ENCODE measurements around the gene PODXL.
A peak's percentile ranks its signal among the peaks of the same experiment; 100 is the strongest.

PODXL gene

DNA sequence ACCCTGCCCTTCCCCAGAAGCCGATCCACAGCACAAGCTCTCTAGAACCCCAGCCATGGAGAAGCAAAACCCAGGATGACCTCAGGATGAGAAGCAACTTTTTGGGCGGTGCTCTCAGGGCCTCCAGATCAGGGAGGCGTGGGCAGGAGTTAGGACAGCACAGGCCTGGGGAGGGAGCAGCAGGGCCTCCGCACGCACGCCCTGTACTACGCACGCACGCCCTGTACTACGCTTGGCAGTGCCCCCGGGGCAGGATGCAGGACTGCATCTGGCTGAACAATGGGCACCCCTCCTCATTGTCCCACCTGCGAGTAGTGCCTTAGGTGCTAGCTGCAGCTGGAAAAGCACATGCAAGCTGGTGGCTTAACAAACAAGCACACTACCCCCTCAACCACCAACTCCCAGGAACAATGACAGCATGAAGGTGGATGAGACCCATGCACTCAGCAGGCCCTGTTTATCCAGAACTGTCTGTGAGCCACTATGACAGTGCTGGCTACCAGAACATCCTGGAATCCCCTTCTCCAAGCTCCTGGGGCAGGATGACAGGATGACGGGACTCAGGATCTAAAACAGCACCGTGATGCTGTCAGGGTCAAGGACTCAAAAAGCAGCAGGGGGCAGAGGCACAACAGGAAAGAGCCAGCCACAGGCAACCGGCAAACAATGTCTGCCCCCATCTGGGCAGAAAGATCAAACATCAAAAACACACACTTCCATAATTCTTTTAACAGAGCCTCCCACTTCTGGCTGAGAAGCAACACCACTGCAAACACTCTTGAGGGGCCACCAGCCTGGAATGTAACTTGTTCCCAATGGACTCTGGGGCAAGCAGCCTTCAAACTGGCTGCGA, 11.8 kb downstream of the PODXL start (continued):
- TF ChIP-seq ZBTB10 (tag by site-specific recombination; IDR thresholded peaks at IDR 0.05) = no peak
- TF ChIP-seq ZNF704 (tag by site-specific recombination; IDR thresholded peaks at IDR 0.05) = no peak
- TF ChIP-seq ZNF426 (tag by site-specific recombination; IDR thresholded peaks at IDR 0.05) = no peak
- no peak for TF ChIP-seq ZNF184 (tag by site-specific recombination; IDR thresholded peaks at IDR 0.05)
- no peak for TF ChIP-seq ZNF138 (tag by site-specific recombination; IDR thresholded peaks at IDR 0.05; ENCODE audit: borderline replicate concordance)
- no peak for TF ChIP-seq GLI2 (tag by site-specific recombination; IDR thresholded peaks at IDR 0.05; ENCODE audit: borderline replicate concordance, low read depth)
- TF ChIP-seq ZNF404 (tag by site-specific recombination; IDR thresholded peaks at IDR 0.05) = no peak
- TF ChIP-seq ZNF292 (tag by site-specific recombination; IDR thresholded peaks at IDR 0.05; ENCODE audit: borderline replicate concordance, low read depth) = no peak
- 0 out of 2 replicates have a peak, but pooled peaks have one; percentile 15 for TF ChIP-seq ZBTB8A (tag by site-specific recombination; IDR thresholded peaks at IDR 0.05)
- no peak for TF ChIP-seq ZBTB17 (tag by site-specific recombination; IDR thresholded peaks at IDR 0.05)
- TF ChIP-seq, protein P1, sequence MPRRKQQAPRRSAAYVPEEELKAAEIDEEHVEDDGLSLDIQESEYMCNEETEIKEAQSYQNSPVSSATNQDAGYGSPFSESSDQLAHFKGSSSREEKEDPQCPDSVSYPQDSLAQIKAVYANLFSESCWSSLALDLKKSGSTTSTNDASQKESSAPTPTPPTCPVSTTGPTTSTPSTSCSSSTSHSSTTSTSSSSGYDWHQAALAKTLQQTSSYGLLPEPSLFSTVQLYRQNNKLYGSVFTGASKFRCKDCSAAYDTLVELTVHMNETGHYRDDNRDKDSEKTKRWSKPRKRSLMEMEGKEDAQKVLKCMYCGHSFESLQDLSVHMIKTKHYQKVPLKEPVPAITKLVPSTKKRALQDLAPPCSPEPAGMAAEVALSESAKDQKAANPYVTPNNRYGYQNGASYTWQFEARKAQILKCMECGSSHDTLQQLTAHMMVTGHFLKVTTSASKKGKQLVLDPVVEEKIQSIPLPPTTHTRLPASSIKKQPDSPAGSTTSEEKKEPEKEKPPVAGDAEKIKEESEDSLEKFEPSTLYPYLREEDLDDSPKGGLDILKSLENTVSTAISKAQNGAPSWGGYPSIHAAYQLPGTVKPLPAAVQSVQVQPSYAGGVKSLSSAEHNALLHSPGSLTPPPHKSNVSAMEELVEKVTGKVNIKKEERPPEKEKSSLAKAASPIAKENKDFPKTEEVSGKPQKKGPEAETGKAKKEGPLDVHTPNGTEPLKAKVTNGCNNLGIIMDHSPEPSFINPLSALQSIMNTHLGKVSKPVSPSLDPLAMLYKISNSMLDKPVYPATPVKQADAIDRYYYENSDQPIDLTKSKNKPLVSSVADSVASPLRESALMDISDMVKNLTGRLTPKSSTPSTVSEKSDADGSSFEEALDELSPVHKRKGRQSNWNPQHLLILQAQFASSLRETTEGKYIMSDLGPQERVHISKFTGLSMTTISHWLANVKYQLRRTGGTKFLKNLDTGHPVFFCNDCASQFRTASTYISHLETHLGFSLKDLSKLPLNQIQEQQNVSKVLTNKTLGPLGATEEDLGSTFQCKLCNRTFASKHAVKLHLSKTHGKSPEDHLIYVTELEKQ (tag by site-specific recombination; IDR thresholded peaks at IDR 0.05; ENCODE audit: borderline replicate concordance) = no peak
- no peak for TF ChIP-seq ZSCAN23 (tag by site-specific recombination; IDR thresholded peaks at IDR 0.05)
- TF ChIP-seq PRDM1 (tag by site-specific recombination; IDR thresholded peaks at IDR 0.05) = no peak

- Histone ChIP-seq H3K9me3 (ENCODE audit: control insufficient read depth, insufficient read depth, low read depth, low read length) (no peaks in the 10 kb centered on the region), H3K4me3 (ENCODE audit: low read depth, low read length) (no peak overlapping the region), H3K4me1 (ENCODE audit: control insufficient read depth, insufficient read depth, low read length) (no peaks in the 10 kb centered on the region), H3K36me3 (ENCODE audit: control insufficient read depth in 2 of 2, insufficient read depth in 1 of 2, low read length in 2 of 2) (no peaks in the 10 kb centered on the region), H3K27ac (ENCODE audit: extremely low read depth, low read depth, low read length) (no peak overlapping the region)
- POLR2A ChIA-PET = no interaction called here
- CTCF ChIA-PET = interaction anchor here (0.6 to 5.7 kb wide), 5 partner anchors 10 to 498 kb away, joined by 3 to 54 read pairs (median 3); no protein-coding TSS in a partner anchor
- TF ChIP-seq GLI2 (tag by site-specific recombination; IDR thresholded peaks at IDR 0.05; ENCODE audit: borderline replicate concordance, low read depth) (no peak), GLIS1 (tag by site-specific recombination; IDR thresholded peaks at IDR 0.05) (no peak), ZNF311 (tag by site-specific recombination; IDR thresholded peaks at IDR 0.05; ENCODE audit: borderline replicate concordance) (no peak), ZNF530 (tag by site-specific recombination; IDR thresholded peaks at IDR 0.05; ENCODE audit: low read depth) (no peak), ZFP37 (tag by site-specific recombination; IDR thresholded peaks at IDR 0.05) (no peak), ZFP69B (tag by site-specific recombination; IDR thresholded peaks at IDR 0.05) (no peak), ZBTB10 (tag by site-specific recombination; IDR thresholded peaks at IDR 0.05) (no peak), ZNF677 (tag by site-specific recombination; IDR thresholded peaks at IDR 0.05) (no peak), ZNF174 (tag by site-specific recombination; IDR thresholded peaks at IDR 0.05) (no peak), OVOL3 (tag by site-specific recombination; IDR thresholded peaks at IDR 0.05) (no peak), ZNF114 (tag by site-specific recombination; IDR thresholded peaks at IDR 0.05) (no peak)
- TF ChIP-seq, protein P2, sequence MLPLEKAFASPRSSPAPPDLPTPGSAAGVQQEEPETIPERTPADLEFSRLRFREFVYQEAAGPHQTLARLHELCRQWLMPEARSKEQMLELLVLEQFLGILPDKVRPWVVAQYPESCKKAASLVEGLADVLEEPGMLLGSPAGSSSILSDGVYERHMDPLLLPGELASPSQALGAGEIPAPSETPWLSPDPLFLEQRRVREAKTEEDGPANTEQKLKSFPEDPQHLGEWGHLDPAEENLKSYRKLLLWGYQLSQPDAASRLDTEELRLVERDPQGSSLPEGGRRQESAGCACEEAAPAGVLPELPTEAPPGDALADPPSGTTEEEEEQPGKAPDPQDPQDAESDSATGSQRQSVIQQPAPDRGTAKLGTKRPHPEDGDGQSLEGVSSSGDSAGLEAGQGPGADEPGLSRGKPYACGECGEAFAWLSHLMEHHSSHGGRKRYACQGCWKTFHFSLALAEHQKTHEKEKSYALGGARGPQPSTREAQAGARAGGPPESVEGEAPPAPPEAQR (tag by site-specific recombination; IDR thresholded peaks at IDR 0.05) = no peak
These were observed 12.4 kb downstream of the PODXL start for GRCh38 chr7:131544021-131544420.
